Measurements from ENCODE around the gene BMPR1A. TPM values are rescaled to one million over a fixed set of nuclear protein-coding genes. Genes with fewer than 3 reads are reported as not detected.
"Not testable (repeated sequence)": the region's sequence is repeated elsewhere in the genome, so short reads cannot be mapped to it uniquely, and the experiment has no call there.

Gene BMPR1A
- total RNA-seq, 1 experiment from 2014 or later: 31.6 TPM

- in situ Hi-C loops (cut with HindIII; ENCODE audit: low pct_unique_long_range_greater_than_20kb, low sequenced_read_pairs); DNase-seq (ENCODE audit: low read depth, low spot score): not testable (repeated sequence)
These were observed 177.8 kb downstream of the BMPR1A start for GRCh38 chr10:86934162-86934711.

DNA sequence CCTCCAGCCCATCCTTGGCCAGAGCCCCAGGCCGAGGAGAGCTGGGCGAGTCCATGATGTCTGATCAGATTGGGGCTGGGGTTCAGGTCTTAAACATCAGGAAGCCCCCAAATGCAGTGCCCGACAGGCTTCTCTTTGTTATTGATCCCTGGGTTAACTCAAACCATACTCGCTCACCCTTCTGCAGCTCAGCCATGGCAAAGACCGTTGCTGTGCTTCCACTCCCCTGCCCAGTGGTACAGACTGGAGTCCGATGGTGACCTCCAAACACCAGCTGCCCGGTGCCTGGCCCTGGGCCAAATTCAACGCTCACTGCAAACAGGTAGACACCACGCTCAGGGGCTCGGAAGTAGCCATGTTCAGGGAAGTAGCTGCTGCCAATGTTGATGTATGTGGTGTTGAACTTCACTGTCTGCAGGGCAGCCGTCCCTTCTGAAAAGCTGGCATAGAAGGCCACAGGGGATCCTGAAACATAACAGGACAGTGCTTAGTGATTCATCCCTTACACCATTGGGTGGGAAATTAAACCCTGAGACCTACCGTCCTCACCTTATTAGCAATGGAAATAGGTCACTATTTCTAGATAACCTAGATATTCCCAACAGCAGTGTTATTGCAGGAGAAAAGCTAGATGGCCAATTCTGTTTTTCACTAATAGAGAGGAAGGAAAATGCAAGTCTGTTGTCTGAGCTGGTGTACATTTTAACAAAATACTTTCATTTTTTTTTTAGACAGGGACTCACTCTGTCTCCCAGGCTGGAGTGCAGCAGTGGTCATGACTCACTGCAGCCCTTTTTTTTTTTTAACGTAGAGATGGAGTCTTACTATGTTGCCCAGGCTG lies 180.5 kb downstream of the BMPR1A start:
- in situ Hi-C loops (cut with HindIII; ENCODE audit: low pct_unique_long_range_greater_than_20kb, low sequenced_read_pairs): no loop called here
- DNase-seq (ENCODE audit: low read depth, low spot score): no peak

DNA sequence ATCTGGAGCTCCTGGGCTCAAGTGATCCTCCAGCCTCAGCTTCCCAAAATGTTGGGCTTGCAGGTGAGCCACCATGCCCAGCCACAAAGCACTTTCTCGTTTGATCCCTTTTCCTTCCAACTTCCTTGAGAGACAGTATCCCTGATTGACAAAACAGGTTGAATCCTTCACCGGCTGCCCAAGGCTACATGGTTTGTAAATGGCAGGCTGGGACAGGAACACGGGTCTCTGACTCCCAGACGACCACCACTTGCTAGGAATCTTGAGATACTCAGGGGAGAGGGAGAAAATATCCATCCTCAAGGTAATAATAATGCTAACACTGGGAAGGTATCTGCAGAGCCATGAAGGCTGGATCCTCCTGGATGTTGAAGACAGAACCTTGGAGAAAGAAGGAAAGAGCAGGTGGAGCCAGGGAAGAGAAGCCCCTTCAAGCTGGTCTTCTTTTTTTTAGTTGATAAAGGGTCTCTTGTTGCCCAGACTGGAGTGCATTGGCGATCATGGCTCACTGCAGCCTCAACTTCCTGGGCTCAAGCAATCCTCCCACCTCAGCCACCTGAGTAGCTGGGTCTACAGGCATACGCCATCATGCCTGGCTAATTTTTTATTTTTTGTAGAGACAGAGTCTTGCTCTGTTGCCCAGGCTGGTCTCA lies 181.2 kb downstream of the BMPR1A start:
- in situ Hi-C loops (cut with HindIII; ENCODE audit: low pct_unique_long_range_greater_than_20kb, low sequenced_read_pairs): no loop called here

DNA sequence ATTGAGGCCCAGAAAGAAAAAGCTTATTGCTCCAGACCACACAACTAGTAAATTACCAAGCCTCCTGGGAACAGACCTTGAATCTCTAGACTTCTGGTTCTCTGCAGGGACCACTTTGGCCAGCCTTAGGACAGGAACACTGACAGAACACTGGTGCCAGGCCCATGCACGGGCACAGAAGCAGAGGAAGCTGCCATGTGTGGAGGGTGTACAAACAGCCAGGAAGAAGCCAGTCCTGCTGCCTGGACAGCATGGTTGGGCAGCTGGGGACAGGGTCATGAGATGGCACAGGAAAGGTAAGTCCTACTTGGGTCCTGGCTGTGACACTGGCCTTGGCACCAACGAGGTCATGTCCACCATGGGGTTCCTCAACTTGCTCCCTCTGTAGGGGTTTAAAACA lies 181.8 kb downstream of the BMPR1A start:
- in situ Hi-C loops (cut with HindIII; ENCODE audit: low pct_unique_long_range_greater_than_20kb, low sequenced_read_pairs): no loop called here
- DNase-seq (ENCODE audit: low read depth, low spot score): no peak

More for the DNA sequence above, 181.2 kb downstream of the BMPR1A start:
- DNase-seq (ENCODE audit: low read depth, low spot score): no peak

- in situ Hi-C loops (cut with HindIII; ENCODE audit: low pct_unique_long_range_greater_than_20kb, low sequenced_read_pairs); DNase-seq (ENCODE audit: low read depth, low spot score): not testable (repeated sequence)
These were observed 183.7 kb downstream of the BMPR1A start for GRCh38 chr10:86940076-86940475.

DNA sequence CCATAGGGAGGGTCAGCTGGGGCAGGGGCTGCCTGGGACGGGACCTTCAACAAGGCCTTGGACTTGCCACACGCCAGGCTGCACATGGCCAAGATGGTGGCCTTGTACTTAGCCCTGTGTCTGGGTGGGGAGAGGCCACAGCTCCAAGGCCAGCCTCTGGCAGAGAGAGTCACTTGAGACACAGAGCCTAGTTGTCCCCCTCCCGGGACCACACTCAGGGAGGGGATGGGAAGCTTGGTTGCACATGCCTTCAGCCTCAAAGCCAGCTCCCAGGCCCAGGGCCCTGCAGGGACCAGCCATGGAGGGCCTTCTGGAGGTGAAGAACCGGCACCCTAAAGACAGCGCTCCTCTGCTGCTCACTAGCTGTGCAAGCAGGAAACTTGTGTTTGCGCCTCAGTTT lies 184.3 kb downstream of the BMPR1A start:
- in situ Hi-C loops (cut with HindIII; ENCODE audit: low pct_unique_long_range_greater_than_20kb, low sequenced_read_pairs): no loop called here
- no peak for DNase-seq (ENCODE audit: low read depth, low spot score)

DNA sequence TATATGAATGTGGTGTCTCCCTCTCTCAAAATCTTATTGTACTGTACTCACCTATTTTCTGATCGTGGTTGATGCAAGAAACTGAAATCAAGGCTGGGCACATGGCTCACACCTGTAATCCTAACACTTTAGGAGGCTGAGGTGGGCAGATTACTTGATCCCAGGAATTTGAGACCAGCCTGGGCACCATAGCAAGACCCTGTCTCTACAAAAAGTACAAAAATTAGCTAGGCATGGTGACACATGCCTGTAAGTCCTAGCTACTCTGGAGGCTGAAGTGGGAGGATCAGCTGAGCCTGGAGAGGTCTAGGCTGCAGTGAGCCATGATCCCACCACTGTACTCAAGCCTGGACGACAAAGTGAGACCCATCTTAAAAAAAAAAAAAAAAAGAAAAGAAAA lies 185.0 kb downstream of the BMPR1A start:
- no peak for DNase-seq (ENCODE audit: low read depth, low spot score)
- in situ Hi-C loops (cut with HindIII; ENCODE audit: low pct_unique_long_range_greater_than_20kb, low sequenced_read_pairs): no loop called here

GRCh38 chr10:86941991-86942421 lies 185.6 kb downstream of the BMPR1A start:
- DNase-seq (ENCODE audit: low read depth, low spot score): no peak
- in situ Hi-C loops (cut with HindIII; ENCODE audit: low pct_unique_long_range_greater_than_20kb, low sequenced_read_pairs): no loop called here

DNA sequence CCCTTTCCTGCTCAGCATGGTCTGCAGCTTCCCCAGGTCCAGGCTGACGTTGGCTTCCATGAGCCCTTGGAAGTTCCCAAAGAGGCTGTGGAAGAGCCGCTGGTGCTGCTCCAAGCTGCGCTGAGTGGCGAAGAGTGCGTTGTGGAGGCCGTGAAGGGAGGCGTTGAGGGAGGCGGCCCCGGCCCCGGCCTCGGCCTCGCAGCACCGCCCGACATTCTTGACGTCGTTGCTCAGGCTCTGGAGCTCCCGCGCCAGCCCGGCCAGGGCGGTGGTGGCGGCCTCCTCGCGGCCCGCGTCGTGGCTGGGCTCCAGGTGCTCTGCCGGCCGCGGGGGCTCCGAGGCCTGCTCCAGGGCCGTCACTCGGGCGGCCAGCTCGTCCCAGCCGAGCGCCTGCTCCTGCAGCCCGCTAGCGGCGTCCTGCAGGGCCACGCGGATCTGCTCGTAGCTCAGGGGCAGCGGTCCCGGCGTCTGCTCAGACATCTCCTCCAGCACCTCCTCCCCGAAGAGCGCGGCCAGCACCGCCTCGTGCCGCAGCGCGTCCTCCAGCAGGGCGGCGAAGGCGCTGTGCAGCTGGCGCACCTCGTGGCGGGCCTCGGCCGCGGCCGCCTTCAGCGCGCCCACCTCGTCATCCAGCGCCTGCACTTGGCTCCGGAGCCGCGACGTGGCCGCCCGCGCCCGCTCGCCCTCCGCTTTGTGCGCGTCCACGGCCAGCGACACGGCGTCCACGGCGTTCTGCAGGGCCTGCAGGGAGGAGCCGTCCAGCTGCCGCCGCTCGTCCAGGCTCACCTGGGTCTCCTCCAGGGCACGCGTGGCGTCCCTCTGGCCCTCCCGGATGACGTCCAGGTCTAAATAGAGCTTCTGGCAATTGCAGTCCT lies 186.3 kb downstream of the BMPR1A start:
- DNase-seq (ENCODE audit: low read depth, low spot score): no peak
- in situ Hi-C loops (cut with HindIII; ENCODE audit: low pct_unique_long_range_greater_than_20kb, low sequenced_read_pairs): no loop called here

DNA sequence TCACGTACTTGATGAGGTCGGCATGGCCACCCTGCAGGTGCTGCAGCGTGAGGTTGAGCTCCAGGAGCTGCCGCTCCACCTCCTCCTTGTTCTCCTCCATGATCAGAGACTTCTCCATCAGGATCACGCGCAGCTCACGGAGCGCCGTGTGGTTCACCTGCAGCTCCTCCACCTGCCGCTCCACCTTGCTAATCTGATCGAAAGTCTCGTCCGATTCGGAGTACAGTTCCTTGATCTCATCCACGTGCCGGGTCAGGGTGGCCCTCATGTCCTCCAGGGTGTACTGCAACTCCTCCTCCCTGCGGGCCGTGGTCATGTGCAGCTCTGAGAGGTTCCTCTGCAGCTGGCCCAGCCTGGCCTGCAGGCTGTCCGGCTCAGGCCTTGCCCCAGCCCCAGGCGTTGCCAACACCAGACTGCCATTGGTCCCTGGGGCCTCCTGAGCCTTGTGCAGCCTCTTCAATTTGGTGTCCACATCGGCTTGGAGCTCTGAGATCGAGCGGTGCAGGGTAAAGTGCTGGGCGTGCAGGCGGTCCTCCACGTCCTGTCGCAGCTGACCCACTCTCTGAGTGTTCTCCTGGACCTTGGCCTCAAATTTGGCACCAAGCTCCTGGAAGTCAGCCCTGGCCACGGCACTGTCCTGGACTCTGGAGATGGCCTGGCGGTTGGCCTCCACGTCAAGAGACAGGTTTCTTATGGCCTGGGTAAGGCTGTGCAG lies 187.1 kb downstream of the BMPR1A start:
- no peak for DNase-seq (ENCODE audit: low read depth, low spot score)
- in situ Hi-C loops (cut with HindIII; ENCODE audit: low pct_unique_long_range_greater_than_20kb, low sequenced_read_pairs): no loop called here

DNA sequence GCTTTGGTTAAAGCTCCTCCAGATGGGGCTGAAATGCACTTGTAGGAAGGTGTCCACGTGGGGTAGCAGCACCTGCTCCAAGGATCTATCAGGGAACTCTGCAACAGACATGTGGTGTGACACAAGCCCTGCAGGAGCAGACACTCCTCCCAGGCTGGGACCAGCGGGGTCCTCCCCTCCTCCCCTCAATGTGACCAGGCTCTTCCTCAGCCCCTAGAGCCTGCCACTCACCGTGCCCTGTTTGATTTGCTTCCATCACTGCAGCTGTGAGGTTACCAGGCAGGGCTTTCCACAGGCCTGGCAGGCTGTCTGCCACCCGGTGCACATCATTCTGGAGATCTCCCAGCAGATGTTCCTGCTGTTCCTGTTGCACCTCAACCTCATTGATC lies 187.6 kb downstream of the BMPR1A start:
- in situ Hi-C loops (cut with HindIII; ENCODE audit: low pct_unique_long_range_greater_than_20kb, low sequenced_read_pairs): no loop called here
- no peak for DNase-seq (ENCODE audit: low read depth, low spot score)

- in situ Hi-C loops (cut with HindIII; ENCODE audit: low pct_unique_long_range_greater_than_20kb, low sequenced_read_pairs): no loop called here
- no peak for DNase-seq (ENCODE audit: low read depth, low spot score)
These were observed 188.1 kb downstream of the BMPR1A start for GRCh38 chr10:86944471-86944870.

GRCh38 chr10:86944907-86945306 lies 188.5 kb downstream of the BMPR1A start:
- in situ Hi-C loops (cut with HindIII; ENCODE audit: low pct_unique_long_range_greater_than_20kb, low sequenced_read_pairs): no loop called here
- DNase-seq (ENCODE audit: low read depth, low spot score): no peak

DNA sequence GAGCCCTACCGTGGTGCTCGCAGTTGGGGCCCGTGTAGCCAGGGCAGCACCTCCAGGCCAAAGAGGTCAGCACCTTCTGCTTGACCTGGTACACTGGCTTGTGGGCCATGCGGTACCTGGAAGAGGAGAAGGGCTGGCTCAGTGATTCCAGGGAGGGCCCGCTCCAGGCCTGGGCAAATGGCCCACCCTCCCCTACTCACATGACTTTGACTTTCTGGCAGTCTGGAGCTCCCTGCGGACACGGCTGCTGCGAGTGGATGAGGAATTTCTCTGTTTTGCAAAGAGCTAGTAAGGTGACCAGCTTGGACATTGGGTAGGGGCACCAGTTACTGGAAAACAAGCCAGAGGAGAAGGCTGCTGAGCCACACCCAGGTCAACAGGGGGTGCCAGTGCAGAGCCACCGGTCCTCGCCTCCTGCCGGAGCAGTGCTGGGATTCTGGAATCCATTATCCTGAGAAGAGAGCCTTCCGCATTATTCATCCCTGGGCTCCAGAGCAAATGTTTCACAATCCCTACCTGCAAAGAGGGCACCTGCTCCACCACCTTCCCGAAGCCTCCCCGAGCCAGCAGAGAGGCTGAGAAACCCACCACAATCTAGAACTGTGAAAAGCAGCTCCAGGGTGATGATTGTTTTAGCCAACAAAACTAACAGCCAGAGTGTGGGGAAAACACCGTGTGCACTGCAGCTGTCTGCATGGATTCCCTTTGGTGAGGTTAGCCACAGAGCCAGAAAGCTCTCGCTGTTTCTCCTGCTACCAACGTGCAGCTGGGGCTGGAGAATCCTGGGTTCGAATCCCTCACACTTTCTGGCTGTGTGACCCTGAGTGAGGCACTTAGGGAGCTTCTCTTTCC lies 189.2 kb downstream of the BMPR1A start:
- DNase-seq (ENCODE audit: low read depth, low spot score): peak; percentile 38
- in situ Hi-C loops (cut with HindIII; ENCODE audit: low pct_unique_long_range_greater_than_20kb, low sequenced_read_pairs): no loop called here

- DNase-seq (ENCODE audit: low read depth, low spot score): no peak
- in situ Hi-C loops (cut with HindIII; ENCODE audit: low pct_unique_long_range_greater_than_20kb, low sequenced_read_pairs): no loop called here
These were observed 190.1 kb downstream of the BMPR1A start for GRCh38 chr10:86946213-86947155.
